ENCODE results near the gene PAX6.

The PAX6 gene

GRCh38 chr11:31845331-31845730, 34.2 kb upstream of the PAX6 start:
- Histone ChIP-seq H3K4me3 (replicated peaks; ENCODE audit: insufficient read depth, low read length) (no peak overlapping the region), H3K27me3 (ENCODE audit: insufficient read depth, poor library complexity, severe bottlenecking) (peaks cover 6% of the 10 kb centered on the region), H3K27ac (replicated peaks) (no peak overlapping the region)
- no peak for DNase-seq (ENCODE audit: low read depth in 1 of 2, low spot score in 1 of 2)
- no peak for TF ChIP-seq POLR2AphosphoS5 (IDR thresholded peaks at IDR 0.05; ENCODE audit: low read depth)
- no peak for TF ChIP-seq SPI1 (IDR thresholded peaks at IDR 0.05; ENCODE audit: borderline replicate concordance, low read depth)
- TF ChIP-seq, protein P1, sequence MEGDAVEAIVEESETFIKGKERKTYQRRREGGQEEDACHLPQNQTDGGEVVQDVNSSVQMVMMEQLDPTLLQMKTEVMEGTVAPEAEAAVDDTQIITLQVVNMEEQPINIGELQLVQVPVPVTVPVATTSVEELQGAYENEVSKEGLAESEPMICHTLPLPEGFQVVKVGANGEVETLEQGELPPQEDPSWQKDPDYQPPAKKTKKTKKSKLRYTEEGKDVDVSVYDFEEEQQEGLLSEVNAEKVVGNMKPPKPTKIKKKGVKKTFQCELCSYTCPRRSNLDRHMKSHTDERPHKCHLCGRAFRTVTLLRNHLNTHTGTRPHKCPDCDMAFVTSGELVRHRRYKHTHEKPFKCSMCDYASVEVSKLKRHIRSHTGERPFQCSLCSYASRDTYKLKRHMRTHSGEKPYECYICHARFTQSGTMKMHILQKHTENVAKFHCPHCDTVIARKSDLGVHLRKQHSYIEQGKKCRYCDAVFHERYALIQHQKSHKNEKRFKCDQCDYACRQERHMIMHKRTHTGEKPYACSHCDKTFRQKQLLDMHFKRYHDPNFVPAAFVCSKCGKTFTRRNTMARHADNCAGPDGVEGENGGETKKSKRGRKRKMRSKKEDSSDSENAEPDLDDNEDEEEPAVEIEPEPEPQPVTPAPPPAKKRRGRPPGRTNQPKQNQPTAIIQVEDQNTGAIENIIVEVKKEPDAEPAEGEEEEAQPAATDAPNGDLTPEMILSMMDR (IDR thresholded peaks at IDR 0.05; ENCODE audit: insufficient read depth, low read length): no peak
- TF ChIP-seq, protein P2, sequence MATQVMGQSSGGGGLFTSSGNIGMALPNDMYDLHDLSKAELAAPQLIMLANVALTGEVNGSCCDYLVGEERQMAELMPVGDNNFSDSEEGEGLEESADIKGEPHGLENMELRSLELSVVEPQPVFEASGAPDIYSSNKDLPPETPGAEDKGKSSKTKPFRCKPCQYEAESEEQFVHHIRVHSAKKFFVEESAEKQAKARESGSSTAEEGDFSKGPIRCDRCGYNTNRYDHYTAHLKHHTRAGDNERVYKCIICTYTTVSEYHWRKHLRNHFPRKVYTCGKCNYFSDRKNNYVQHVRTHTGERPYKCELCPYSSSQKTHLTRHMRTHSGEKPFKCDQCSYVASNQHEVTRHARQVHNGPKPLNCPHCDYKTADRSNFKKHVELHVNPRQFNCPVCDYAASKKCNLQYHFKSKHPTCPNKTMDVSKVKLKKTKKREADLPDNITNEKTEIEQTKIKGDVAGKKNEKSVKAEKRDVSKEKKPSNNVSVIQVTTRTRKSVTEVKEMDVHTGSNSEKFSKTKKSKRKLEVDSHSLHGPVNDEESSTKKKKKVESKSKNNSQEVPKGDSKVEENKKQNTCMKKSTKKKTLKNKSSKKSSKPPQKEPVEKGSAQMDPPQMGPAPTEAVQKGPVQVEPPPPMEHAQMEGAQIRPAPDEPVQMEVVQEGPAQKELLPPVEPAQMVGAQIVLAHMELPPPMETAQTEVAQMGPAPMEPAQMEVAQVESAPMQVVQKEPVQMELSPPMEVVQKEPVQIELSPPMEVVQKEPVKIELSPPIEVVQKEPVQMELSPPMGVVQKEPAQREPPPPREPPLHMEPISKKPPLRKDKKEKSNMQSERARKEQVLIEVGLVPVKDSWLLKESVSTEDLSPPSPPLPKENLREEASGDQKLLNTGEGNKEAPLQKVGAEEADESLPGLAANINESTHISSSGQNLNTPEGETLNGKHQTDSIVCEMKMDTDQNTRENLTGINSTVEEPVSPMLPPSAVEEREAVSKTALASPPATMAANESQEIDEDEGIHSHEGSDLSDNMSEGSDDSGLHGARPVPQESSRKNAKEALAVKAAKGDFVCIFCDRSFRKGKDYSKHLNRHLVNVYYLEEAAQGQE (IDR thresholded peaks at IDR 0.05; ENCODE audit: insufficient replicate concordance, low read depth): no peak
- no peak for TF ChIP-seq GABPA (IDR thresholded peaks at IDR 0.05; ENCODE audit: low read depth)

DNA sequence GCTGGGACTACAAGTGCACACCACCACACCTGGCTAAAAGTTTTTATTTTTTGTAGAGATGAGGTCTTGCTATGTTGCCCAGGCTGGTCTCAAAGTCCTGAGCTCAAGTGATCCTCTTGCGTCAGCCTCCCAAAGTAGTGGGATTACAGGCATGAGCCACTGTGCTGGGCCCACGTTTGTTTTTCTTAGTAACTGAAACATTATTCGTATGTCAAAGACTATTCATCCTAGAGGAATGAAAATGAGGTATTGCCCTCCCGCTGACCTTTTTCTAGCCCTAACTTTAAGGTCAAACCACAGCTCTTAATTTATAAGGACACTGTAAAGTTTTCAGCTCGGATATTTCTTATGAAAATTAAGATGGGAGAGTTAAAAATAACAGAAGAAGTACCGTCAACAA, 33.2 kb upstream of the PAX6 start:
- Histone ChIP-seq H3K27ac (replicated peaks) (no peak overlapping the region), H3K4me3 (replicated peaks; ENCODE audit: insufficient read depth, low read length) (no peak overlapping the region), H3K27me3 (ENCODE audit: insufficient read depth, poor library complexity, severe bottlenecking) (peaks cover 9% of the 10 kb centered on the region)
- DNase-seq (ENCODE audit: low read depth in 1 of 2, low spot score in 1 of 2): no peak
- TF ChIP-seq POLR2AphosphoS5 (IDR thresholded peaks at IDR 0.05; ENCODE audit: low read depth): no peak
- TF ChIP-seq GABPA (IDR thresholded peaks at IDR 0.05; ENCODE audit: low read depth): no peak
- TF ChIP-seq SPI1 (IDR thresholded peaks at IDR 0.05; ENCODE audit: borderline replicate concordance, low read depth): no peak
- TF ChIP-seq, protein P2 (IDR thresholded peaks at IDR 0.05; ENCODE audit: insufficient replicate concordance, low read depth): no peak
- TF ChIP-seq, protein P1 (IDR thresholded peaks at IDR 0.05; ENCODE audit: insufficient read depth, low read length): no peak

DNA sequence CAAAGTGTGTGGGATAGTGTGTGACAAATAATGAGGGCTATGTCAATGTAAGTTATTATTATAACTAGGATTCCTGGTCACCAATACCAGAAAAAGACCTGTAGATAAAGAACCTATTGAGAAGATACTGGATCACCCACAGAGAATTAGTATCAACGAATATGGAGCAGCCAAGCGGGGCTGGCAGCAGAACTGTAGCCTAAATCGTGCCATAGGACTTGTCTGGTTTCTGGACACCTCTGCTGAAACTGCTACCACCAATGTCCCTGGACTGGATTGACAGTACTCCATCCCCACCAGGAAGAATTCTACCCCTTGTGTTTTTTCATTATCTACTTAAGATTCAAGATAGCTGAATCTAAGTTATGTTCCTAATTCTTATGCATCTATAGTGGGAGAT, 30.3 kb upstream of the PAX6 start:
- H3K4me3 ChIP-seq (replicated peaks; ENCODE audit: insufficient read depth, low read length): no peak overlapping the region
- TF ChIP-seq, protein P2 (IDR thresholded peaks at IDR 0.05; ENCODE audit: insufficient replicate concordance, low read depth): no peak
- TF ChIP-seq, protein P1 (IDR thresholded peaks at IDR 0.05; ENCODE audit: insufficient read depth, low read length): no peak
- TF ChIP-seq GABPA (IDR thresholded peaks at IDR 0.05; ENCODE audit: low read depth): no peak
- TF ChIP-seq SPI1 (IDR thresholded peaks at IDR 0.05; ENCODE audit: borderline replicate concordance, low read depth): no peak
- TF ChIP-seq POLR2AphosphoS5 (IDR thresholded peaks at IDR 0.05; ENCODE audit: low read depth): no peak
- no peak overlapping the region for H3K27ac ChIP-seq (replicated peaks)
- no peak for DNase-seq (ENCODE audit: low read depth in 1 of 2, low spot score in 1 of 2)
- H3K27me3 ChIP-seq (ENCODE audit: insufficient read depth, poor library complexity, severe bottlenecking): peaks cover 15% of the 10 kb centered on the region

Measured in HL-60 (cell line).